Measurements from ENCODE around the gene SIAH3.

GRCh38 chr13:45892513-45892912 lies 41.0 kb upstream of the SIAH3 start:
- TF ChIP-seq, protein P1, sequence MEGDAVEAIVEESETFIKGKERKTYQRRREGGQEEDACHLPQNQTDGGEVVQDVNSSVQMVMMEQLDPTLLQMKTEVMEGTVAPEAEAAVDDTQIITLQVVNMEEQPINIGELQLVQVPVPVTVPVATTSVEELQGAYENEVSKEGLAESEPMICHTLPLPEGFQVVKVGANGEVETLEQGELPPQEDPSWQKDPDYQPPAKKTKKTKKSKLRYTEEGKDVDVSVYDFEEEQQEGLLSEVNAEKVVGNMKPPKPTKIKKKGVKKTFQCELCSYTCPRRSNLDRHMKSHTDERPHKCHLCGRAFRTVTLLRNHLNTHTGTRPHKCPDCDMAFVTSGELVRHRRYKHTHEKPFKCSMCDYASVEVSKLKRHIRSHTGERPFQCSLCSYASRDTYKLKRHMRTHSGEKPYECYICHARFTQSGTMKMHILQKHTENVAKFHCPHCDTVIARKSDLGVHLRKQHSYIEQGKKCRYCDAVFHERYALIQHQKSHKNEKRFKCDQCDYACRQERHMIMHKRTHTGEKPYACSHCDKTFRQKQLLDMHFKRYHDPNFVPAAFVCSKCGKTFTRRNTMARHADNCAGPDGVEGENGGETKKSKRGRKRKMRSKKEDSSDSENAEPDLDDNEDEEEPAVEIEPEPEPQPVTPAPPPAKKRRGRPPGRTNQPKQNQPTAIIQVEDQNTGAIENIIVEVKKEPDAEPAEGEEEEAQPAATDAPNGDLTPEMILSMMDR (IDR thresholded peaks at IDR 0.05) = no peak
- no peak for TF ChIP-seq POLR2A (IDR thresholded peaks at IDR 0.05)
